GM18951 (cell line): ENCODE results near the gene ANAPC10.
"Not testable (repeated sequence)": the region's sequence is repeated elsewhere in the genome, so short reads cannot be mapped to it uniquely, and the experiment has no call there.

Source experiments
- POLR2A ChIP-seq: IDR thresholded peaks from 4 replicates; pipeline ENCODE4 v1.6.1; 2011; ENCODE audit warnings: mild to moderate bottlenecking; ENCODE audit not compliant: insufficient read length, insufficient read depth; ENCODE audit errors: extremely low read depth
- in situ Hi-C: fragments of 300-500 bp; cut with MboI; formaldehyde crosslinking; loops from one replicate; pipeline ENCODE4 v1.12.0; 2022; ENCODE audit warnings: low sequenced_read_pairs, mixed read lengths, inconsistent platforms; ENCODE audit not compliant: unreplicated experiment

ANAPC10 gene

GRCh38 chr4:145012841-145013240, 85.2 kb downstream of the ANAPC10 start:
- TF ChIP-seq POLR2A = no peak
- in situ Hi-C loops = no loop called here

GRCh38 chr4:145011636-145012035, 86.4 kb downstream of the ANAPC10 start:
- no peak for TF ChIP-seq POLR2A
- in situ Hi-C loops = no loop called here

GRCh38 chr4:145010315-145010714, 87.7 kb downstream of the ANAPC10 start:
- in situ Hi-C loops = not testable (repeated sequence)

DNA sequence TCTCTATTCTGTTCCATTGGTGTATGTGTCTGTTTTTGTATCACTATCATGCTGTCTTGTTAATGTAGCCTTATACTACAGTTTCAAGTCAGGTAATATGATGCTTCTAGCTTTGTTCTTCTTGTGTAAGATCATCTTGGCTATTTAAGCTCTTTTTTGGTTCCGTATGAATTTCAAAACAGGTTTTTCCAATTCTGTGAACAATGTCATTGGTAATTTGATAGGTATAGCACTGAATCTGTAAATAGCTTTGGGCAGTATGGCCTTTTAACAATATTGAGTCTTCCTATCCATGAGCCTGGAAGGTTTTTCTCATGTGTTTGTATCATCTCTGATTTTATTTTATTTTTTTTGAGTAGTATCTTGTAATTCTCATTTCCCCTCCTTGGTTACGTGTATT, 94.3 kb downstream of the ANAPC10 start:
- in situ Hi-C loops = no loop called here
- TF ChIP-seq POLR2A = no peak

- no peak for TF ChIP-seq POLR2A
- in situ Hi-C loops = no loop called here
Measured at GRCh38 chr4:145001635-145002034, 96.4 kb downstream of the ANAPC10 start.

DNA sequence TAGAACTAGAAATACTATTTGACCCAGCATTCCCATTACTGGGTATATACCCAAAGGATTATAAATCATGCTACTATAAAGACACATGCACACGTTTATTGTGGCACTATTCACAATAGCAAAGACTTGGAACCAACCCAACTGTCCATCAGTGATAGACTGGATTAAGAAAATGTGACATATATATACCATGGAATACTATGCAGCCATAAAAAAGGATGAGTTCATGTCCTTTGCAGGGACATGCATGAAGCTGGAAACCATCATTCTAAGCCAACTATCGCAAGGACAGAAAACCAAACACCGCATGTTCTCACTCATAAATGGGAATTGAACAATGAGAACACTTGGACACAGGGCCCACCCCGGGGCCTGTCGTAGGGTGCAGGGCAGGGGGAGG, 97.3 kb downstream of the ANAPC10 start:
- in situ Hi-C loops = not testable (repeated sequence)

GRCh38 chr4:144989306-144989705, 108.7 kb downstream of the ANAPC10 start:
- no peak for TF ChIP-seq POLR2A
- in situ Hi-C loops = no loop called here

DNA sequence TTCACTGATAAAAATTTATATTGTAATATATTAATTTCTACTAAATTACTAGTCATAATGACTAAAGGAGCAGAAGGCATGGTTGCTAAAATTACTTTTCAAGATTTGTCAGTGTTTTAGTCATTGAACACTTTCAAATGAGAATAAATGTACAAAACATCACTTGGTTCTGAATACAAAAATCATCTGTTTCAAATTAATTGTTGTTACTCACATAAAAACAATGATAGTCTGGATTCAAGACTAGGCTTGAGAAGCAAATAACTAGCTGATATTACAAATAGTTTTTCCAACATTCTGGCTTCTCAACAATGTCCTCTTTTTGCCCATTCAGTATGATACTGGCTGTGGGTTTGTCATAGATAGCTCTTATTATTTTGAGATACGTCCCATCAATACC, 112.5 kb downstream of the ANAPC10 start:
- no peak for TF ChIP-seq POLR2A
- in situ Hi-C loops = no loop called here

DNA sequence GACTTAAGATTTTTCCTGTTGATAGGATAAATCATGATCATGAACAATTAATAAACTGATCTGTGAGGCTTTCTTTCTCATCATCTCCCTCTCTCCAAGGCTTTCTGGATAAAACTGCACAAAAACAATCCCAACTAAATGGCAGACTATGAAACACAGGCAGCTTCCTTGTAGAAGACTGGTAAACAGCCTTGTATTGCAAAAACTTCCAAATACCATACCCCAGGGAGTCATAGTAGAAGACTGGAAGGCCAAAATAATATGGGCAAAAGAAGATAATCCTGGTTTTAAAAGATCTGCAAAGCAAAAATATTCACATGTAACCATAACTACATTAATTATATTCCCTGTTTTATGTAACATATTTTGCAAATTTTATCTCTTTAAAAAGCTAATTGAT, 113.0 kb downstream of the ANAPC10 start:
- in situ Hi-C loops = no loop called here
- no peak for TF ChIP-seq POLR2A

GRCh38 chr4:144984241-144984640, 113.8 kb downstream of the ANAPC10 start:
- TF ChIP-seq POLR2A = no peak
- in situ Hi-C loops = no loop called here

DNA sequence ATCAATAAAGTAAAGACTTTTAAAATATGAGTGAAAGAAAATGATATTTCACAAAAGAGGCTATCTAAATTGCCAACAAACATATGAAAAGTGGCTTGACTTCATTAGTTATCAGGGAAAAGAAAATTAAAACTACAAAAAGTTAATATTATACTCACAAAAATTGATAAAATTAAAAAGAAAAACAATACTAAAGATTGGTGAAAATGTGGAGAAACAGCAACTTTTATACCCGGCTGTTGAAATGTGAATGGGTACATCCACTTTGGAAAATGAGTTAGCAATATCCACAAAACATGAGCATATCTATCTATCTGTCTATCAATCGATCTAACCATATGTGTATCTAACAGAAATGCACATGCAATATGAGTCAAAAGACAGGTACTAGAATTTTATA, 122.3 kb downstream of the ANAPC10 start:
- in situ Hi-C loops = no loop called here
- TF ChIP-seq POLR2A = no peak

GRCh38 chr4:144970597-144970996, 127.4 kb downstream of the ANAPC10 start:
- in situ Hi-C loops = no loop called here
- no peak for TF ChIP-seq POLR2A

DNA sequence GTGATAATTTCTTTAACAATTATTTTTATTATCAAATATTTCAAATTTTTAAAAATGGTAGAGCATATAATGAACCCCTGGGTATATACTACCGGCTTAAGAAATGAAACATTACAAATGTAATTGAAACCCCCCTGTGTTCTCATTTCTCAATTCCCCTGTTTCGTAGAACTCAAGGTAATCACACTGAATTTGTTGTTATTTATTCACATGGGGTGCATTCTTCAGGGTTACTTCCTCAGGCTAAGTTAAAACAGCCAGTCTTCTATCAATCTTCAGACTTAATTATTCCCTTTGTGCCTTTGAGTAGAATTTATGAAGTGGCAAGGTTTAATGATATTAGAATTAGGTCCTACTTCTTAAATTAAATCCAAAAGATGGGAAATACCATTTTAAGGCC, 128.2 kb downstream of the ANAPC10 start:
- TF ChIP-seq POLR2A = no peak
- in situ Hi-C loops = no loop called here

- in situ Hi-C loops = no loop called here
- TF ChIP-seq POLR2A = no peak
Measured at GRCh38 chr4:144968606-144969005, 129.4 kb downstream of the ANAPC10 start.

DNA sequence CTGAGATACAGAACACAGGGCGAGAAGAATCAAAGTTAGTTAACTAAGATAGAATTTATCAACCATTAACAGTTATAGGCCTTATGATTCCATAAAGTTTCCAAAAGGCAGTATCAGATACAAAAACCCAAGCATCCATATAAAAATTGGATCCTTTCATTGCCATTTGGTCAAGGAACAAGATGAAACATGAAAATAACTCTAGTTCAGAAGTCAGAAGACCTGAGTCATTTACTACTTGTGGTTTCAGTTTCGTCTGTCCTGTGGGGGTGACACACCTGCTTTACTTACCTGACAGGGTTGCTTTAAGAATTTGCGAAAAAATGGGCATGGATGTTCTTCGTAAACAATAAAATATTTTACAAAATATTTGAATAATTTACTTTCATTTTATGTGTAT, 130.8 kb downstream of the ANAPC10 start:
- in situ Hi-C loops = no loop called here
- TF ChIP-seq POLR2A = no peak
